Fibroblast of villous mesenchyme (primary cell): ENCODE results near the gene GCN1. TPM values are rescaled to one million over a fixed set of nuclear protein-coding genes. Genes with fewer than 3 reads are reported as not detected.
"Not testable (repeated sequence)": the region's sequence is repeated elsewhere in the genome, so short reads cannot be mapped to it uniquely, and the experiment has no call there.

ENCODE experiments used
- DNase-seq: peaks from one replicate; pipeline ENCODE4 v3.0.0-alpha.2; 2010; ENCODE audit warnings: low read depth
- H3K4me3 ChIP-seq: 2 replicates; pipeline ENCODE4 v1.5.1; 2011; ENCODE audit warnings: low read depth, mild to moderate bottlenecking, low read length
- total RNA-seq: library from RNA; depleted of rRNA; stranded (reverse); fragments of >200 nt; gene quantifications from 2 replicates; pipeline ENCODE4 v1.2.3, GENCODE V29; 2012
- TF ChIP-seq, protein P1 (sequence below): IDR thresholded peaks from 2 replicates; pipeline ENCODE4 v1.5.1; 2012; ENCODE audit warnings: low read depth, mild to moderate bottlenecking, low read length; ENCODE audit not compliant: insufficient read depth

The GCN1 gene
- total RNA-seq, 1 donor = 210 TPM

DNA sequence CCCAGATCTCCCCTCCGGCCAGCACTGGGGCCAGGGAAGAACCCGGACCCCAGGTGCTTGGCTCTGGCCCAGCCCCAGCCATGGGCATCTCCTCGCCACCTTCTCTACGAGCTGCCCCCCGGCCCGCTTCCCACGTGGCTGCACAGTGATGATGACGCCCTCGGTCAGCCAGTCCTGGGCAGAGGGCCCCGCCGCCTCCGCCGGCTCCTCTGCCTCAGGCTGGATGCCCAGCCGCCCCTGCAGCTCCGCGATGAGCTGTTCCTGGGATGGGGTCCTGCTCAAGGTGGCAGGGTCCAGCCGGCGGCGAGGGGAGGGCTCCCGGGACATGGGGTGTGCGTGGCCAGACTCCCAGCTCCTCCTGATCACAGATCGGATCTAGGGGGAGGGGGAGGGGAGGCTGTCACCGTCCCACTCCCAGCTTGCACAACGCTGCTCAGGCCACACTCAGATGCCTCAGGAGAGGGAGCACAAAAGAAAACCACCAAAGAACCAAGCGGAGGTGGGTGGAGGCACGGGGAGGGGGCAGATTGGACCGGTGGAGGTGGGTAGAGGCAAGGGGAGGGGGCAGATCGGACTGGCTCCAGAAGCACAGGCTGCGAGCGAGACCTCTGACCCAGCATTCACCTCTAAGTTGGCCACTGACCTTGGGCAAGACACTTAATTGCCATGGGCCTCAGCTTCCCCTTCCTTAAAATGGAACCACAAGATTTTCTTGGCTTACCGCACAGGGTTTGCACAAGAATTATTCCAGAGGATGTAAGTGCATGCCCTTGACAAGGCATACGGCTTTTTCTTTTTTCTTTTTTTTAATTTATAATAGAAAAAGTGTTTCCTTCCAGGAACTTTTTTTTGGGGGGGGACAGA lies 22.5 kb upstream of the GCN1 start:
- H3K4me3 ChIP-seq = no peak overlapping the region
- TF ChIP-seq, protein P1, sequence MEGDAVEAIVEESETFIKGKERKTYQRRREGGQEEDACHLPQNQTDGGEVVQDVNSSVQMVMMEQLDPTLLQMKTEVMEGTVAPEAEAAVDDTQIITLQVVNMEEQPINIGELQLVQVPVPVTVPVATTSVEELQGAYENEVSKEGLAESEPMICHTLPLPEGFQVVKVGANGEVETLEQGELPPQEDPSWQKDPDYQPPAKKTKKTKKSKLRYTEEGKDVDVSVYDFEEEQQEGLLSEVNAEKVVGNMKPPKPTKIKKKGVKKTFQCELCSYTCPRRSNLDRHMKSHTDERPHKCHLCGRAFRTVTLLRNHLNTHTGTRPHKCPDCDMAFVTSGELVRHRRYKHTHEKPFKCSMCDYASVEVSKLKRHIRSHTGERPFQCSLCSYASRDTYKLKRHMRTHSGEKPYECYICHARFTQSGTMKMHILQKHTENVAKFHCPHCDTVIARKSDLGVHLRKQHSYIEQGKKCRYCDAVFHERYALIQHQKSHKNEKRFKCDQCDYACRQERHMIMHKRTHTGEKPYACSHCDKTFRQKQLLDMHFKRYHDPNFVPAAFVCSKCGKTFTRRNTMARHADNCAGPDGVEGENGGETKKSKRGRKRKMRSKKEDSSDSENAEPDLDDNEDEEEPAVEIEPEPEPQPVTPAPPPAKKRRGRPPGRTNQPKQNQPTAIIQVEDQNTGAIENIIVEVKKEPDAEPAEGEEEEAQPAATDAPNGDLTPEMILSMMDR = no peak
- no peak for DNase-seq

DNA sequence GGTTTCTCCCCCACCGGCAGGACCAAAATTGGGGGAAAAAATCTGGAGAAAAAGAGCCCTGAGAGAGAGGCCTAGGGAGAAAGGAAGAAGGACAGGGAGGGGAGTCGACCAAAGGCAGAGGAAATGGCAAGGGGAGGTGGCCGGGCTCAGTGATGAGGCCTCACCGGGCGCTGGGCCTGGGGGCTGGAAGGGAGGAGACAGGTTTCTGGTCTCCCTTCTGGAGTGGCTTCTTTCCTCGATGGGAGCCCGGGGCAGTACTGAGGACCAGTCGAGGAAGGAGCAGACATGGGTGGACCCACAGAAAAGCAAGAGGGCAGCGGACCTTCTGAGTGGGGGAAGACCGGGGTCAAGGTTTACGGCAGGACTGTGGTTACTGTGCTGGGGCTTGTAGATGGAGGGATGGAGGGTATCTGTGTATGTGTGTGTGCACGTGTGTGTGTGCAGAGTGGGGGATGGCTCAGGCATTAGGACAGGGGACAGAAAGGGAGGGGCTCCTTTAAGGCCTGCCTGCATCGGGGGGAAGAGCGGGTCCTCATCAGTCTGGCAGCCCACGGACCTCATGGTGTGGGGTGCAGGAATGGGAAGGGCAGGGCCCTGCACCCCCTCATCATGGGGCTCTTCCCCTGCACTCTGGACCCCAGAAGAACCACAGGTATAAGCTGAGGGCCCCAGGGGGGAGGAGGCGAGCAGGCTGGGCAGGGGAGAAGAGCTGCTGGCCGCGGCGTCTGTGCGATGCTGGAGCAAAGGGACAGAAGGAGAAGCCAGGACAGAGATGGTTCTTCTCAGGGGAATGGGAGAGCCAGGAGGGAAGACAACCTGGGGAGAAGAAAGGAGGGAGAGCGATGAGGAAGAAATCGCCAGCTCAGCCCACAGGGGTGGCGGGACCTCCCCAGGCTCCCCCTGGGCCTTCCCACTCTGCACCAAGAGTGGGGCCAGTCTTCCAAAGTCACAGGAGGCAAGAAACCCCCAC lies 21.5 kb upstream of the GCN1 start:
- no peak for DNase-seq
- H3K4me3 ChIP-seq = no peak overlapping the region
- TF ChIP-seq, protein P1 = no peak

DNA sequence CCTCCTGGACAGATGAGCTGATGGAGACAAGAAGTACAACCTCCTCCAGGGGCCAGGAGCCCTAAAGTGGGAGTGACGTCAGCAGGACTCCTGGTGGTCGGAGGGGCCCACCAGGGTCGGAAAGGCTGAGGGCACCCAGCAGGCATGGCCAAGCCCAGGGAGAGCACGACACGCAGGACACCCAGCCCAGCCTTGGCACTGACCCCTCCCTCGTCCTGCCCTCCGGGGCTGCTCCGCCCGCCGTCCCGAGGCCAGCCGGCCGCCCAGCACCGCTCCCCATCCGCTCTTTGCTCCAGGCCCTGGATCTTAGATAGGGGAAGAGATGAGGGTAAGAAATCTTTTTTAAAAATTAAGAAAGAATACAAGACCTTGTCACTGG lies 20.8 kb upstream of the GCN1 start:
- TF ChIP-seq, protein P1 = no peak
- H3K4me3 ChIP-seq = no peak overlapping the region
- no peak for DNase-seq

DNA sequence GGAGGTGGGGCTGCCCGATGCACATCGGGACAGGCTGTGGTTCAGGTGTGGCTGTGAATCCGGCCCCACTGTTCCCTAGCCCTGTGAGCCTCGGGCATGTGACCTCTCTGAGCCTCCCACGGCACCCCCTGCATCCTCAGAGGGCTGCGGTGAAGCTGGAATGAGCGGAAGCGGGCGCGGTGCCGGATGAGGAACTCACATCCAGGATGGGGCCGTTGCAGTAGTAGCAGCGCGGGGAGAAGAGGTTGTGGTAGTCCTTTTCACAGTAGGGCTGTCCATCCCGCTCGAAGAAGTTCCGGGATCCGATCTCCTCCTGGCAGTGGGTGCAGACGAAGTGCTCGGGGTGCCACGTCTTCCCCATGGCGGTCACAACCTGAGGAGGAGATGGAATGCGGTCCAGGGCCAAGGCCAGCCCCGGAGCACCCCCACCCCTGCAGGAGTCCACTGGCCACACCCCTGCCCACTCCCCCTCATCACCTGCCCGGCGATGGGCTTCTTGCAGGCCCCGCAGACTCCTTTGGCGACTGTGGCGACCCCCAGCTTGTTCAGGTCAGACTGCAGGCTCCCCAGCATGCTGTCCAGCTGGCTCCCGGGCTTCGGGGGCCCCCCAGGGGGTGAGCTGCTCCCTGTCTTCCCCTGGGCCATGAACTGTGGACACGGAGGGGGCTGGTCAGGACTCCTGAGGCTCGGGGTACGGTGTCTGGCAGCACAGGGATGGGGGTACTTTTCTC lies 20.3 kb upstream of the GCN1 start:
- no peak for DNase-seq
- no peak overlapping the region for H3K4me3 ChIP-seq
- TF ChIP-seq, protein P1 = no peak

DNA sequence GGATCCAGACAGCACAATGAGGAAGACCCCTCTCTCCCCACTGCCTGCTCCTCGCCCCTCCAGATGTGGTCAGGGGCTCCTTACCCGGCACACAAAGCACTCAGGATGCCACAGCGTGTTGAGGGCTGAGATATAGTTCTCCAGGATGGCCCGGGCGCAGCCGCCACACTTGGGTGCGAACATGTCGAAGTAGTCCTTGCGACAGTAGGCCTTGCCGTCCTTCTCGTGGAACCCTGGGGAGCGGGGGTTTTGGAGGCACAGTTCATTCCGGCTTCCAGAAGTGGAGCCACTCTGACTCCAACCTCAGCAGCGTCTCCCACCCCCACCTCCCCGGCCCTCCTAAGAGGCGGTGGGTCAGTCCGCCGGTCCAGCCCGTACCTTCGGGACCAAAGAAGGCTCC lies 19.2 kb upstream of the GCN1 start:
- TF ChIP-seq, protein P1 = no peak
- no peak overlapping the region for H3K4me3 ChIP-seq
- DNase-seq = no peak

DNA sequence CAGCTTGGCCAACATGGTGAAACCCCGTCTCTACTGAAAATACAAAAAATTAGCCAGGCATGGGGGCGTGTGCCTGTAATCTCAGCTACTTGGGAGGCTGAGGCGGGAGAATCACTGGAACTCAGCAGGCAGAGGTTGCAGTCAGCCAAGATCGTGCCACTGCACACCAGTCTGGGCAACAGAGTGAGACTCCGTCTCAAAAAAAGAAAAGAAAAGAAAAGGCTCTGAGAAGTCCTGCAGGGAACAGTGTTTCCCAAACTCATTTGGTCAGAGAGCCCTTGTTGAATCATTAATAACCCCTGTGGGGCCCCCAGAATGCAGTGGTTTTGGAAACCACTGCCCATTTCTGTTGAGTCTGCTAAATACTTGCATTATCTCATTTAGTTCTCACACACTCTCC lies 18.7 kb upstream of the GCN1 start:
- H3K4me3 ChIP-seq, DNase-seq: not testable (repeated sequence)

DNA sequence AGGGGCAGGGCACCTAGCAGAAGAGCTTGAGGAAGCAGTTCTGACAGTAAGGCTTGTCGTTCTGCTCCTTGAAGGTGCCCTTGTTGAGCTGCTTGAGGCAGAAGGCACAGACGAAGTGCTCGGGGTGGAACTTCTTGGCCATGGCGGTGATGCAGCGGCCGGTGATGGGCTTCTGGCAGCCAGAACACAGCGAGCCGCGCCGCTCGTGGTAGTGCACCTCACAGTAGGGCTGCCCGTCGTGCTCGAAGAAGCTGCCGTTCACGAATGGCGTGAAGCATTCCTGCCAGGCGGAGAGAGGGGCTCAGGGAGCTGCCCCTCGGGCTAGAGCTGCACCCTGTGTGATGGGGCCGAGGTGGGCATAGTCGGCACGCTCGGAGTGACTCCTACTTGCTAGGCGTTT lies 17.8 kb upstream of the GCN1 start:
- TF ChIP-seq, protein P1 = no peak
- DNase-seq = no peak
- no peak overlapping the region for H3K4me3 ChIP-seq
